Stimulated activated naive CD4-positive, alpha-beta T cell treated with Interleukin-2 at 50 U/mL for 16 hours (primary cell): ENCODE measurements around the gene TNNI2.
A peak's percentile ranks its signal among the peaks of the same experiment; 100 is the strongest.

Experiments used
- DNase-seq: peaks from one replicate; lab custom pipeline; 2025; lab: John Stamatoyannopoulos, UW

TNNI2 gene

GRCh38 chr11:1821562-1821961, 17.2 kb upstream of the TNNI2 start:
- no peak for DNase-seq

GRCh38 chr11:1822648-1823375, 16.0 kb upstream of the TNNI2 start:
- no peak for DNase-seq

- DNase-seq, result no peak
Measured at GRCh38 chr11:1823376-1824220, 15.2 kb upstream of the TNNI2 start.

- no peak for DNase-seq
Measured at GRCh38 chr11:1824221-1825038, 14.4 kb upstream of the TNNI2 start.

- DNase-seq, result no peak
Measured at GRCh38 chr11:1825039-1825740, 13.6 kb upstream of the TNNI2 start.

GRCh38 chr11:1825785-1826451, 12.9 kb upstream of the TNNI2 start:
- no peak for DNase-seq

- no peak for DNase-seq
Measured at GRCh38 chr11:1826552-1827094, 12.2 kb upstream of the TNNI2 start.

- no peak for DNase-seq
Measured at GRCh38 chr11:1827095-1827813, 11.5 kb upstream of the TNNI2 start.

GRCh38 chr11:1827931-1828330, 10.8 kb upstream of the TNNI2 start:
- DNase-seq, result no peak

GRCh38 chr11:1828542-1828941, 10.2 kb upstream of the TNNI2 start:
- no peak for DNase-seq

- no peak for DNase-seq
Measured at GRCh38 chr11:1829039-1829820, 9.6 kb upstream of the TNNI2 start.

- no peak for DNase-seq
Measured at GRCh38 chr11:1830004-1830321, 8.8 kb upstream of the TNNI2 start.

GRCh38 chr11:1830322-1831223, 8.2 kb upstream of the TNNI2 start:
- no peak for DNase-seq

GRCh38 chr11:1831338-1832210, 7.2 kb upstream of the TNNI2 start:
- DNase-seq, result no peak

- peak; percentile 45 for DNase-seq
Measured at GRCh38 chr11:1832211-1832919, 6.4 kb upstream of the TNNI2 start.

GRCh38 chr11:1832920-1833295, 5.9 kb upstream of the TNNI2 start:
- no peak for DNase-seq

GRCh38 chr11:1834062-1834610, 4.6 kb upstream of the TNNI2 start:
- no peak for DNase-seq
